WTC11 (cell line): ENCODE measurements around the gene MICAL3.

Source experiments
- FOXK1 ChIP-seq: sonication (generic); formaldehyde crosslinking; IDR thresholded peaks from 2 replicates; pipeline ENCODE4 v1.8.0; 2022; ENCODE audit warnings: mild to moderate bottlenecking, moderate library complexity, missing genetic modification reagents
- IRF2 ChIP-seq: sonication (generic); formaldehyde crosslinking; IDR thresholded peaks from 2 replicates; pipeline ENCODE4 v1.8.0; 2022; ENCODE audit warnings: low read depth, missing genetic modification reagents, borderline replicate concordance
- JUN ChIP-seq: sonication (generic); formaldehyde crosslinking; IDR thresholded peaks from 2 replicates; pipeline ENCODE4 v1.8.0; 2023; ENCODE audit warnings: mild to moderate bottlenecking, missing genetic modification reagents
- MXD4 ChIP-seq: fragments of 250-450 bp; sonication (Bioruptor Pico); IDR thresholded peaks from 2 replicates; pipeline ENCODE4 v1.8.0; 2021; ENCODE audit warnings: mild to moderate bottlenecking, moderate library complexity, borderline replicate concordance
- NFYB ChIP-seq: sonication (generic); formaldehyde crosslinking; conservative IDR thresholded peaks from 2 replicates; pipeline ENCODE4 v1.8.0; 2022; ENCODE audit warnings: low read depth, missing genetic modification reagents
- NR1H2 ChIP-seq: sonication (generic); formaldehyde crosslinking; IDR thresholded peaks from 2 replicates; pipeline ENCODE4 v1.9.0; 2021; ENCODE audit warnings: mild to moderate bottlenecking, moderate library complexity, missing genetic modification reagents
- SP1 ChIP-seq: sonication (generic); formaldehyde crosslinking; conservative IDR thresholded peaks from 2 replicates; pipeline ENCODE4 v1.8.1; 2022; ENCODE audit warnings: missing genetic modification reagents
- TEAD1 ChIP-seq: sonication (generic); formaldehyde crosslinking; IDR thresholded peaks from 2 replicates; pipeline ENCODE4 v1.8.0; 2022; ENCODE audit warnings: mild to moderate bottlenecking, missing genetic modification reagents
- USF2 ChIP-seq: sonication (generic); formaldehyde crosslinking; IDR thresholded peaks from 2 replicates; pipeline ENCODE4 v1.8.1; 2023; ENCODE audit warnings: mild to moderate bottlenecking, missing genetic modification reagents, moderate library complexity
- ZNF121 ChIP-seq: sonication (generic); formaldehyde crosslinking; IDR thresholded peaks from 2 replicates; pipeline ENCODE4 v1.8.0; 2023; ENCODE audit warnings: missing genetic modification reagents
- ZNF425 ChIP-seq: fragments of 250-450 bp; sonication (Bioruptor Pico); conservative IDR thresholded peaks from 2 replicates; pipeline ENCODE4 v1.9.0; 2021; ENCODE audit warnings: mild to moderate bottlenecking
- ZNF671 ChIP-seq: fragments of 250-450 bp; sonication (Bioruptor Pico); IDR thresholded peaks from 2 replicates; pipeline ENCODE4 v1.8.0; 2021; ENCODE audit warnings: mild to moderate bottlenecking
- TF ChIP-seq, protein P1 (sequence below): fragments of 200-600 bp; IDR thresholded peaks from 2 replicates; pipeline ENCODE4 v1.8.0; 2022; ENCODE audit warnings: antibody characterized with exemption
- TF ChIP-seq, protein P2 (sequence below): sonication (generic); formaldehyde crosslinking; IDR thresholded peaks from 2 replicates; pipeline ENCODE4 v1.8.0; 2022; ENCODE audit warnings: mild to moderate bottlenecking, missing genetic modification reagents

DNA sequence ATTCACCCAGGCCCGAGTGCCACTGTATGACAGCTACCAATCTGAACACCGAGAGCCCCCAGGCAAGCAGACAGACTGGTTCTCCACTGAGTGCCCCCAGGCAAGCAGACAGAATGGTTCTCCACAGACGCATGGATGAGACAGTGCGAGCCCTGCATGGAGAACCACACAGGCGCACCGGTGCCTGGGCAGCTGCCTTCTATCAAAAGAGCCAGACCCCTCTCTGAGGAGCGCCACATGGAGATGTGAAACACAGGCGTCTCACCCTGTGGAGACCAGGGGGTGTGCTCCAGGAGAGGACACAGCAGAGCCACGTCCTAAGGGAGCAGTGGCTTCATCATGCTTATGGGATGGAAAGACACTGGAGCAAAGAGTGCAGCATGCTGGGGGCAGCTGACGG is 155.6 kb downstream of the MICAL3 start:
- TF ChIP-seq JUN: no peak
- TF ChIP-seq, protein P1, sequence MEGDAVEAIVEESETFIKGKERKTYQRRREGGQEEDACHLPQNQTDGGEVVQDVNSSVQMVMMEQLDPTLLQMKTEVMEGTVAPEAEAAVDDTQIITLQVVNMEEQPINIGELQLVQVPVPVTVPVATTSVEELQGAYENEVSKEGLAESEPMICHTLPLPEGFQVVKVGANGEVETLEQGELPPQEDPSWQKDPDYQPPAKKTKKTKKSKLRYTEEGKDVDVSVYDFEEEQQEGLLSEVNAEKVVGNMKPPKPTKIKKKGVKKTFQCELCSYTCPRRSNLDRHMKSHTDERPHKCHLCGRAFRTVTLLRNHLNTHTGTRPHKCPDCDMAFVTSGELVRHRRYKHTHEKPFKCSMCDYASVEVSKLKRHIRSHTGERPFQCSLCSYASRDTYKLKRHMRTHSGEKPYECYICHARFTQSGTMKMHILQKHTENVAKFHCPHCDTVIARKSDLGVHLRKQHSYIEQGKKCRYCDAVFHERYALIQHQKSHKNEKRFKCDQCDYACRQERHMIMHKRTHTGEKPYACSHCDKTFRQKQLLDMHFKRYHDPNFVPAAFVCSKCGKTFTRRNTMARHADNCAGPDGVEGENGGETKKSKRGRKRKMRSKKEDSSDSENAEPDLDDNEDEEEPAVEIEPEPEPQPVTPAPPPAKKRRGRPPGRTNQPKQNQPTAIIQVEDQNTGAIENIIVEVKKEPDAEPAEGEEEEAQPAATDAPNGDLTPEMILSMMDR: no peak
- TF ChIP-seq NR1H2 (CRISPR knock-in tag): no peak
- no peak for TF ChIP-seq FOXK1 (CRISPR knock-in tag)
- TF ChIP-seq ZNF671 (CRISPR knock-in tag): no peak
- no peak for TF ChIP-seq USF2 (CRISPR knock-in tag)
- TF ChIP-seq ZNF121 (CRISPR knock-in tag): no peak
- TF ChIP-seq TEAD1 (CRISPR knock-in tag): no peak
- TF ChIP-seq, protein P2, sequence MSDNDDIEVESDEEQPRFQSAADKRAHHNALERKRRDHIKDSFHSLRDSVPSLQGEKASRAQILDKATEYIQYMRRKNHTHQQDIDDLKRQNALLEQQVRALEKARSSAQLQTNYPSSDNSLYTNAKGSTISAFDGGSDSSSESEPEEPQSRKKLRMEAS (CRISPR knock-in tag): no peak
- TF ChIP-seq IRF2 (CRISPR knock-in tag): no peak
- no peak for TF ChIP-seq NFYB
- TF ChIP-seq MXD4 (CRISPR knock-in tag): no peak
- TF ChIP-seq SP1: no peak
- no peak for TF ChIP-seq ZNF425 (CRISPR knock-in tag)
